Right ventricle myocardium superior (tissue), 1 donor: ENCODE measurements around the gene ITGB5. TPM values are rescaled to one million over a fixed set of nuclear protein-coding genes. Genes with fewer than 3 reads are reported as not detected.

Experiments used
- ATAC-seq: fragments of 200-7000 bp; cut with Tn5 transposase; one replicate; pipeline ENCODE4 v1.9.1; 2020; ENCODE audit warnings: mild to moderate bottlenecking; ENCODE audit not compliant: poor library complexity
- DNase-seq: peaks from one replicate; pipeline ENCODE4 v3.0.0-alpha.2; 2020
- intact Hi-C: fragments of 100-400 bp; cut with DNase I; formaldehyde crosslinking; loops from one replicate; pipeline ENCODE4 v1.11.2; 2022
- total RNA-seq: library from RNA; stranded (reverse); fragmentation: NEBNext Ultra II Directional; extraction: Animal tissue kit (Norgen Biotek cat#: 25700); gene quantifications from one replicate; pipeline ENCODE4 v1.2.1, GENCODE V29; 2021
- donor health status: DM: no; HTN: yes; CAD: no; lungs with severe emphysema.

The ITGB5 gene
- total RNA-seq, 1 donor from 2014 or later: 112 TPM

DNA sequence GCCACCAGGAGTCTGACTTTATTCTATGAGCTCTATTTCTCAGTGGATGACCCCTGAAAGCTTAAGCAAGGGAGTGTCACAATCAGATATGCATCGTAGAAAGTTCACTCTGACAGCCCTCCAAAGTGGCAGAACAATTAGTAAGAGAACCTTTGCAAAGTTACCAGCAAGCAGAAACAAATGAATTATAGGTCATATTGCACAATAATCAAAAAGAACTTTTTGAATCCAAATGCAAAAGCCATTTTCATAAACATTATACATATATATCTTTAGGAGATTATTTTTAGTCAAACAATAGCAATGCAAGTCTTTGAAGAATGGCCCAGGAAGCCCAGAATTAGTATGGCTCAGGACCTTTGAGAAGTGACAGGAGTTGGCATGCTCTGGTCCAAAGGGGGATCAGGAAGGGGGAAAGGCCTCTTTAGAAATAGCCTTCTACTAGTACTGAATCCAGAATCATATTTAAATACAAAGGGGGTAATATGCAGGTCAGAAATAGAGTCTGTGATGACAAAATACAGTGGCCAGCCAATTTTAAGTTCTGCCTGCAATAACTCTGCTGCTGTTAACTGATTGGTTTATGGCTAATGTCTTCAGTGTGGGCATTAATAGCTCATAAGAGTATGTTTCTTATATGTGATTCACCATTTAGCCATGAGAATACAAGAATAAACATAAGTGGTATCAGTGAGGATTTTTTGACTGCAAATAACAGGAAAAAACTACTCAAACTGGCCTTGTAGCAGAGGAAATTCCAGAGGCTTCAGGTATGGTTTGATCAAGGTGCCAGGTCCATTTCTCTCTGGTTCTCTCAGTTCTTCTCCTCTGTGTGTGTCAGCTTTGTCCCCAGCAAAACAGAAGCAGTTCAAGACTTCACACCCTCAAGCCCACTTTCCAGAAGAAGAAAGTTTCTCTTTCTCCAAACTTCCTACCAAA is 17.0 kb upstream of the ITGB5 start:
- intact Hi-C loops: no loop called here
- ATAC-seq (no peak), DNase-seq (no peak)

DNA sequence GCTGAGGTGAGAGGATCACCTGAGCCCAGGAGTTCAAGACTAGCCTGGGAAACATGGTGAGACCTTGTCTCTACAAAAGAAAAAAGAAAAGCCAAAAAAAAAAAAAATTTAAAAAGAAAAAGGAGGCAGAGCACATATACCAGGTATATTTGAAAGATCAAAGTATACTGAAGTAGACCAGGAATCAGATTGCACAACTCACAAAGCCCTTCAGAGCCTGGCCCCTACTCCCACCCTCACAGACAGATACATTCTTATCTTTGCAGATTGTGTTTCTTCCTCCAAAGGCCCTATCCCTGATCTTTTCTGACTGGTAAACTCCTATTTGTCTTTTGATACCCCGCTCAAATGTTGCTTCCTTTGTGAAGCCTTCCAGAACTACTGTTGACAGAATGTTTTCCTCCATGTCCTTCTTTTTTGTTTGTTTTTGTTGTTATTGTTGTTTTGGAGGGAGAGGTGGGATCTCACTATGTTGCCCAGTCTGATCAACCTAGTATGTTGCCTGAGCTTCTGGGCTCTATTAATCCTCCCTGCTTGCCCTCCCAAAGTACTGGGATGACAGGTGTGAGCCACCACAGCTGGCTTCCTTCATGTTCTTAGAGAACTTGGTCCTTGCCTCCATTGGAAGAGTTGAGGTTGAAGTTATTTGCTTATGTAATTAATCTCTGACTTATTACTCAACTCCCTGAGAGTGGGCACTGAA is 9.8 kb upstream of the ITGB5 start:
- intact Hi-C loops: no loop called here
- ATAC-seq (no peak), DNase-seq (no peak)

DNA sequence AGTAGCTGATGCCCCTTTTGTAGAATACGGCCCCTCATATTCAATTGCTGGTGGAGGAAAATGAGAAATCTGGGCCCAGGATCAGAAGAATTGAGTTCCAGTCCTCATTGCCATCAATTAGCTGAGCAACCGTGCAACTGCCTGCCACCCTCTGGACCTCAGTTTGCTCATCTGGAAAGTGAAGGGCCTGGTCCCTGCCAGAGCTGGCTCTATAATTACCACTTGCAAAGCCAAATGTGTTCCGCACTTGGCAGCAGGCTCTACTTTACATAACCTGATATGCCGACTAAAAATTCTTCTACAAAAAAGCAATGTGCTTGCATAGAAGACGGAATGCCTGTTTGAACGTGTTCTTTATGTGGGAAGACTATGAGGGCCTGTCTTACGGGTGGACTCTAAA is 8.6 kb upstream of the ITGB5 start:
- intact Hi-C loops: no loop called here
- ATAC-seq (peak; percentile 56), DNase-seq (peak; percentile 44)

DNA sequence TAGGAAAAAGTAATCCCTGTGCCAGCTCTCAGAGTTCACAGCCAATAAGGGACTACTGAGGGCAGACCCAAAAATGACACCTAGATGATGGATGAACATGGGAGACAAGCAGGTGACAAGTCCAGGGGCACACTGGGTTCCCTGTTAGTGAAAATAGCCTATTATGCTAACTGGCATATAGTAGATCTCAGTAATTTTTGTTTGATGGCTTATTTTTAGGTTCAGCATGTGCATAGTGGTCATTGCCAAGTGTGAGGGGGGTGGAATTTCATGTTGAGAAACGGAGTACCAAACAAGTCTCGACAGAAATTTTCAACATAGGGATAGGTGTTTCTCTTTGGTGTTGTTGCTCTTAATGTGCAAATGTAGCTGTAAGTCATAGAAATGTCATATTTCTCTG is 6.4 kb upstream of the ITGB5 start:
- no peak for DNase-seq
- peak; percentile 38 for ATAC-seq
- intact Hi-C loops: no loop called here

DNA sequence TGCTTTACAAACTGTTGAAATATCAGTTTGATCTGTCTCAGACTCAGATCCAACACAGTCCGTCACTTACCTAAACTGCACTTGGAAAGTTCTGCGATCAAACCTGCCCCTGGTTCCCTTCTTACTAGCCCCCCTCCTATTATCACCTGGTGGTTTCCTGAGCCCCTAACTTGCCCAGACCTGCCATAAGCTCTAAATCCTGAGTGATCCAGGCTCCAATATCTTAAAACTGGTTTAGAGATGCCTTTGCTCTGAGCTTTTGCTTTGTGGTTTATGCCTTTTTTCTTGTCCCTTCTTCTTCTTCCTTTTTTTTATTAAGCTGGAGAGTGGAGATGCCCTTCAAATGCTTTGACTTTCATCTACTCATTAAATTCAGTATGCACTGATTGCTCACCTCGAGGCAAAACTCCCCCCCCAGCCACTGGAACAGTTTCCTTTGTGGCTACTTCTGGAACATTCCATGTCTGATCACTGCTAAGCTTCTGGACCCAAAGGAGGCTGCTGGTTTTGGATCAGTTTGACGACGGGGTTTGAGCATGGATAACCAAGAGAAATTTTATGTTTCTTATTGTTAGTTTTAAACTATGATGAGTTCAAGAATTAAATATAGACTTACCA is 3.5 kb upstream of the ITGB5 start:
- no peak for ATAC-seq
- intact Hi-C loops: no loop called here
- no peak for DNase-seq

DNA sequence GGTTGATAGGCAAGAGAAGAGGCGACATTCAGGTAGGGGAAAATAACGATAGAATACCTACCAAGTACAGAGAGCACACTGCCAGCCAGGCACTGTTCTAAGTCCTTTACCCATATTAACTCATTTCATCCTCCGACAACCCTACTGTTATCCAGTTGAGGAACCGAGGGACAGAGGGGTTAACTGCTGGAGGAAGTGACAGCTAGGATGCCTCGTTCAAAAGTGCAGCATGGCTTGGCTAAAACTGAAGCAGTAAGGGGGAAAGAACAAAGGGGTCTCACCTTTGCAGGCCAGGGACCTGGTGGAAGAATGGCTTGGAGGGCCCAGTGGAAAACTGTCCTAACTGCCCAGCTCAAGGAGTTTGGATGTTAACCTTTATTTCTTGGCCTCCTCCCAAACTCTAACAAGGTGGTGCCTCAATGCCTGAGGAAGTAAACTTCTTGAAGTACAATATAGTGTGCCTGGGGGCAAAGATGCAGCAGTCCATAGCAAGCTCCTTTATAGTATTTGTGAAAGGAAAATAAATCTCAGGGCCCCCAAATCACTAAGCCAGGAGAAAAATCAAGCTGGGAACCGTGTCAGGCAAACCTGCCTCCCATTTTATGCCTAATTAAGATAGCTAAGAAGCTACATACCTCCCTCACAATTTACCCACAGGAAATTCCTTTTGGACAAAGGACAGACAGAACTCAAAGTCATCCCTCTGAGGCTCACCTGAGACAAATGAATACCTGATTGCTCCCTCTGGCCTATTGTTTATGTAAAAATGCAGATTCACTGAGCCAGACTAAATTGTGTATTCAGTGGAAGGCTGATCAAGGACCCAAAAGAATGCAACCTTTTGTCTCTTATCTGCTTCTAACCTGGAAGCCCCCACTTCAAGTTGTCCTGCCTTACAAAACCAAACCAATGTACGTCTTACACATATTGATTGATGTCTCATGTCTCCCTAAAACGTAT is 1.6 kb upstream of the ITGB5 start:
- DNase-seq (no peak), ATAC-seq (no peak)
- intact Hi-C loops: loop anchor here (5.0 kb wide), 1 partner anchor 101 kb away; no protein-coding TSS in a partner anchor

DNA sequence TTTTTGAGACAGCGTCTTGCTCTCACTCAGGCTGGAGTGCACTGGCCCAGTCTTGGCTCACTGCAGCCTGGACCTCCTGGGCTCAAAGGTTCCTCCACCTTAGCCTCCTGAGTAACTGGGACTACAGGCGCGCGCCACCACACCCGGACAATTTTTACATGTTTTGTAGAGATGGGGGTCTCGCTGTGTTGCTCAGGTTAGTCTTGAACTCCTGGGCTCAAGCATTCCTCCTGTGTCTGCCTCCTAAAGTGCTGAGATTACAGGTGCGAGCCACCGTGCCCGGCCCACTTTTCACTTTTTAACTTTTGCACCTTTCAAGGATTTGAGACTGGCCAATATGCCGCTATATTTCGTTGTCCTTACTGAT is 750 bp upstream of the ITGB5 start:
- ATAC-seq: no peak
- intact Hi-C loops: loop anchor here (5.0 kb wide), 1 partner anchor 101 kb away; no protein-coding TSS in a partner anchor
- DNase-seq: no peak

DNA sequence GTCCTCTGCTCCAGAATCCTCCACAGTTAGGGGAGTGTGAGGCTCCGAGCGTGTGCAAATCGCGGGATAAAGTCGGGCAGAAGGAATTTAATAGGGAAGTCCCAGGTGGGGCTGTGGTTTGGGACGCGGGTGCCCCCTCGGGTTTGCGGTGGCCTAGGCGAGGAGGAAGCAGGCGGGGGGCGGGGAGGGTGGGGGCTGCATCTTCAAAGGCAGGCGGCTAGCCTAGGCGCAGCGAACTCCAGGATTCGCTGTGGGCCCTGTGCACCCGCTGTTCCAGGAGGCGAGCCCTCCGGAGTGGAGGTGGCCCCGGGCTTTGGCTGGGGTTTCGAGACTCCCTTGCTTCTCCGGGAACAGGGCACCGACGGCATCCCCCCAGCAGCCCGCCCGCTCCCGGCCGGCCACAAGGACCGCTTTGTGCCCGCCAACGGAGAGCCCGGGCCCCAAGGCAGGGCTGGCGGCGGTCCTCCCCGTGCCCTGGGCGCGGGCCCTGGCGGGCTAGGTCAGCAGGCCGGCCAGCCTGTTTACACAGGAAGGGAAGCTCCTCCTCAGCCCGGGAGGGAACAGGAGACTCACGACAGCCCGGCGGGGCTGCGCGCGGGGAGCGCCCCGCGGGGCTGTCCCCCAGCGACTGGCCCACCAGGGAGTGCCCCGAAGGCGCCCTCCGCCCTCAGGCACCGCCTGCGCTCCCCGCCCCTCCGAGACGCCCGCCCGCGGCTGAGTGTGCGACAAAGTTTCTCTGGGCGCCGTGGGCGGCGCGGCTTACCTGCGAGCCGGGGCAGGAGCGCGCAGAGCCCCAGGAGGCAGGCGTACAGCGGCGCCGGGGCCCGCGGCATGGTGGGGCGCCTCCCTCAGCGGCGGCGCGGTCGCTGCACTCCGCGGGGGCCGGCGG is 753 bp downstream of the ITGB5 start:
- intact Hi-C loops: loop anchor here (5.0 kb wide), 1 partner anchor 99 kb away; no protein-coding TSS in a partner anchor
- peak; percentile 64 for DNase-seq

DNA sequence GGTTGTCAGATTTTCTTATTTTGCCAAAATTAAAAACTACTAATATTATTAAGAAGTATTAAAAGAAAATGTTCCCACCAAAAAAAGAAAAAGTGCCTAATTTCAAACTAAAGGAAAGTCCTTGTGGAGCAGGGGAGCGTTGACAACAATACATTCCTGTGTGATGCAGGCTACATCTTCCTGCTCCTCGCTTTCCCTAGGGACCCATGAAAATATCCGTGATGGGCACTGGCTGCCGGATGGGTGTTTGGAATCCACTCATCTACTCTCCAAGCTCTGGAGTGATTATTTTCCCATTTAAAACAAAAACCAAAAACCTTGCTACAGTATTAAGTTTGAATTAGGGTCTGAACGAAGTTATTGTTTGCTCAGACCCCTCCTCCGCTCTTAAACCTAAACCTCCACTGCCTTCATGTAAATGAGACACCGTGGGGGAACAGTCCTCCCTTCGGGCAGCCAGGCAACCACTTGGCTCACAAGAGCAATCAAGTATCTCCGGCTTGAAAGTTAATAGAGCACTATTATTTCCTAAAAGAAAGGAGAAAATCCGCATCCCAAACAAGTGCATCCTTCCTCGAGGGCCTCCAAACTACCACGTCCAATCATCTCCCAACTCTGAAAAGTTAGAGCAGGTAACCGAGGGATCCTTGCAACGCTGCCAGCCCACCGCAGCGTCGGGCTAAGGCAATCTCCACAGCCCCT is 1.5 kb downstream of the ITGB5 start:
- intact Hi-C loops: loop anchor here (5.0 kb wide), 1 partner anchor 98 kb away; no protein-coding TSS in a partner anchor
- ATAC-seq (no peak), DNase-seq (no peak)

More for the DNA sequence above, 753 bp downstream of the ITGB5 start:
- peak; percentile 59 for ATAC-seq

DNA sequence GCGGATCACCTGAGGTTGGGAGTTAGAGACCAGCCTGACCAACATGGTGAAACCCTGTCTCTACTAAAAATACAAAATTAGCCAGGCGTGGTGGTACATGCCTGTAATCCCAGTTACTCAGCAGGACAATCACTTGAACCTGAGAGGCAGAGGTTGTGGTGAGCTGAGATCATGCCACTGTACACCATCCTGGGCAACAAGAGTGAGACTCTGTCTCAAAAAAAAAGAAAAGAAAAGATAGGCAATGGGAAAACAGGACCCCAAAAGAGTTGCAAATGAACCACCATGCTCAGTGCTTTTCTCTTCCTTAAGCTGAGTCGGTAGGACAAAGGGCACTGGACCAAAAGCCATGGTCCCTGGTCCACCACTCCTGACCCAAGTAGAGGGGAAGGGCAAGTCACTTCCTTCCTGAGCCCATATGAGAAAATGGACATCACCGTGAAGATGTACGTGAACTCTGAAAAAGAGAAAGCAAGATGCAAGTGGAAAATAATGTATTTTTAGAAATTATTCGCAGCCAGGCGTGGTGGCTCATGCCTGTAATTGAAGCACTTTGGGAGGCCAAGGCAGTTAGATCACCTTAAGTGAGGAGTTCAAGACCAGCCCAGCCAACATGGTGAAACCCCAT is 2.6 kb downstream of the ITGB5 start:
- ATAC-seq (no peak), DNase-seq (no peak)
- intact Hi-C loops: loop anchor here (5.0 kb wide), 1 partner anchor 97 kb away; no protein-coding TSS in a partner anchor

DNA sequence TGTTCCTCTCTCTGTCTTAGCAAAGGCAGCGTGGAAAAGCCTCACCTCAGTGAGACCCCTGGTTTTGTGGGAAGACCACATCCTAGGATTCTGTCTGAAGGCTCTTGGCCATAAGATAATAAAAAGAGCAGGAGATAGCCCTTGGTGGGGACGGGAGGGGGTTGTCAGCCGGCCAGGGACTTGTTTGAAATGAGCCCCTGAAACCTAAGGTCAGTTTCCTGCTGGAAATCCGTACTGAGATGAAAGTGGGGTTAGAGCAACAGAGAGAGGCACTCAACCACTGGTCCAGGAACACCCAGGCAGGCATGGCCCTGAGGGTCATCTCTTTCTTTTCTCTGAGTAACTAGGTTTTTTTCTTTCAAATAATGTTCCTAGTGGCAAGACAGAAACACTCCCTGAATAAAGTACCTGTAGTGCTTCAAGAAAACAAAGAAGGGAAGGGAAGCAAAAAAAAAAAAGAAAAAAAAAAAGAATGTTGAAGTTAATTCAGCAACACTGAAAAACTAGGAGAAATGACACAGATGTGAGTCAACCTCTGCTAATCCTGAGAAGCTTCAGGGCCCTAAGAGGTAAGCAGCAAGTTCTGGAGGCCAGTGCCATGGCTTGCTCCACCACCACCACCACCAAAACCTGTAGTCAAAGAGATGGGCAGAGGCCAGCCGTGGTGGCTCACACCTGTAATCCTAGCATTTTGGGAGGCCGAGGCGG is 3.2 kb downstream of the ITGB5 start:
- ATAC-seq (no peak), DNase-seq (no peak)
- intact Hi-C loops: no loop called here

DNA sequence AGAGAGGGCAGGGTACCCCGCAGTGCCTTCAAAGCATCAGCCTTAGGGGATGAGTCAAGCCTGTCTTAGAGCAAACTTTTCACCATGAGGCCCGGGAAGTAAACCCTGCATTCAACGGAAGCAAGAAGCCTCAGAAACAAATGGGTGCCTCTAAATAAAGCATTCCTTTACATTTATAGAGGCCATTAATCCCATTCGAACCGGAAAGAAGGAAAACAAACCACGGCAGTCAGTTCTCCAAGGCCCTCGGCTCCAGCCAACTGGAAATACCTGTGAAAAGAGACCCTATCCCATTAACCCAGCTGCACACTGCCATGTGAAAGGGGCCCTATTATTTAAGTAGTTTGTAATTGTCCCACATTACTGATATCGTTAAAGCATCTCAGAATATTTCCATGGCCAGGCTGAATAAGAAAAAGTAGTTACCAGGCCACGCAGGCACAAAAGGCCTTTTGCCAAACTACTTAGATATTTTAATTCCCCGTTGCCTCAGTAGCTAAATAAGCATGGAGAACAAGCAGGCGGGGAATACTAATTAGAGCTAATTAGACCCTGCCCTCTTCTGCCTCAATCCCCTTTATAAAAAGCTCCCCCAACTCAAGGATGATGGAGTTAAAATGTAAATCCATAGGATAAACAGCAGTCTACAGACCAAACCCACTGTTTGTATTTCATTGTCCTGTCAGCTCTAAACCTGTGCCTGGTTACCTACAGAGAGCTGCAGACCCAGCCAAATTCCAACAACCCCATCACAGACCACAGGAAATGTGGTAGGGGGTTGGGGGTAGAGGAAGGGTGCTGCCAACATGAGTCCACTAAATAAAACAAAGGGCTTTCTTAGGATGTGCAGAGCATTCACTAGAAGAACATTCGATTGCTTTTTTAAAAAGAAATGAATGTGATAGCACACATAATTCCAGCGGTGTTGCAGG is 4.1 kb downstream of the ITGB5 start:
- DNase-seq (no peak), ATAC-seq (no peak)
- intact Hi-C loops: no loop called here

DNA sequence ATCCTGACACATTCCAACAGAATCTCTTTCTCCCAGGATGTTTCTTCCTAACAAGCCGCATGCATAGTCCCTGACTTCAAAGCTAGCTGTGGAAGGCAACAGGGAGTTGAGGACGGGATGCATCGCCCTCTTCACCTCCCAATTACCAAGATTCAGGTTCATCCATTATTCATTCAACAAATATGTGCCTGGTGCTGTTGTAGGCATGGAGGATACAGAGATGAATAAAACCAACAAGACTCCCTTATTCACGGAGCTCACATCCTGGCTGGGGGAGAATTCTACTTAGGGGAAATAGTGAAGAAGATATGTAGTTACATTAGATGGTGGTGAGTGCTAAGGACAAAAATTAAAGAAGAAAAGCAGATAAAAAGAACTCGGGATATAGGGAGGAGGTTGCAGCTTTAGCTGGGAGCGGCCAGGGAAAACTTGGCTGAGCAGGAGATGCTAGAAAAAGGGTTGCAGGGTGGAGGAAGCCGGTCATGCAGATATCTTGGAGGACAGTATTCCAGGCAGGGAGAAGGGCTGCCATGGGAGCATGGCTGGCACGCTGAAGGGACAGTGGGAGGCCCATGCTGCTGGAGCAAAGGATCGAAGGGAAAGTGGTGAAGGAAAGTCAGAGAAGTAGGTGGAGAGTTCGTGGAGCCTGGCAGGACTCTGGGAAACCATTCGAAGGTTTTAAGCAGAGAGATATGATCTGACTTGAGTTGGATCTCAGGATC is 5.0 kb downstream of the ITGB5 start:
- DNase-seq (no peak), ATAC-seq (no peak)
- intact Hi-C loops: no loop called here

DNA sequence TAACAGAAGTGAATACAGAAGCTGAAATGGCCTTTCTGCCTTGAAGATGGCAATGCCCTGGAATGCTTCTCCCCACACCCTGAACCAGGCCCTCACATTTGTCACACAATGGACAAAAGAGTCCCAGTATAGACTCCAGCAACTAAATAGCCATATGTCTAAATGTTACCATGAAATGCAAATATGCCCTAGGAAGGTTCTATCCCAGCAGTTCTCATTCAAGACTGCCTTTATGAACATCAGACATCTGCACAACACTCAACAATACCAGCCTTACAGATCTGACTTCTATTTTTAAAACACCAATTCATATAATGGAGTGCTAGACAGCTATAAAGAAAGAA is 7.9 kb downstream of the ITGB5 start:
- intact Hi-C loops: no loop called here
- DNase-seq: no peak
- ATAC-seq: no peak
